GM19351 (cell line): ENCODE data around the gene TSHZ2.
A peak's percentile ranks its signal among the peaks of the same experiment; 100 is the strongest.
"Not testable (repeated sequence)": the region's sequence is repeated elsewhere in the genome, so short reads cannot be mapped to it uniquely, and the experiment has no call there.

ENCODE experiments used
- ATAC-seq: cut with Tn5 transposase; IDR thresholded peaks from one replicate; pipeline ENCODE4 v1.9.1; 2021; ENCODE audit warnings: mild to moderate bottlenecking, moderate library complexity; ENCODE audit not compliant: unreplicated experiment

Gene TSHZ2

GRCh38 chr20:53399083-53399482, 426.9 kb downstream of the TSHZ2 start:
- no peak for ATAC-seq

GRCh38 chr20:53399592-53400335, 427.6 kb downstream of the TSHZ2 start:
- ATAC-seq: no peak

DNA sequence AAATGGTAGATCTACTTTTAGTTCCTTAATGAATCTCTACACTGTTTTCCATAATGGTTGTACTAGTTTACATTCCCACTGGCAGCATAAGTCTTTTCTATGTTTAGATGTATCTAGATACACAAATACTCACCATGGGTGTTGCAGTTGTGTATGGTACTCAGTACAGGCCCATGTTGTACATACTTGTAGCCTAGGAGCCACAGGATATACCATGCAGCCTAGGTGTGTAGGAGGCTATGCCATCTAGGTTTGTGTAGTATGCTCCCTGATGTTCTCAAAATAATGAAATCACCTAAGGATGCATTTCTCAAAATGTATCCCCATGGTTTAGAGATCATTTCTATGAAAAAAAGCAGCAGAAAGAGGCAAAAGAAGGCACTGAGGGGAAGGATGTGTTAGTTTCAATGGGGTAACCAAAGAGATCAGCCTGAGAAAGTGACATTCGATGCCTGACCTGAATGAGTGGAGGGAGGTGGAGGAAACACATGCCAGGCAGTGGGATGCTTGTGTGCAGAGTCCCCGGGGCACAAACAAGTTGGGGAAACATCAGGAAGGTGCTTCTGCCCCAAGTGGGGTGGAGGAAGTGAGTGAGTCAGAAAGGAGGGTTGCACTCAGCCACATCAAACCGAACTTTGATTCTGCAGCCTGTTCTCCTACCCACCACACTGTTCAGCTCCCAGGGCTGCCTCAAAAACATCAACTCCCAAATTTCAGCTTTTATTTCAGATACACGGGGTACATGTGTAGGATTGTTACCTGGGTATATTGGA, 430.3 kb downstream of the TSHZ2 start:
- ATAC-seq: no peak

- ATAC-seq: no peak
Observed at GRCh38 chr20:53403029-53403428, 430.9 kb downstream of the TSHZ2 start.

DNA sequence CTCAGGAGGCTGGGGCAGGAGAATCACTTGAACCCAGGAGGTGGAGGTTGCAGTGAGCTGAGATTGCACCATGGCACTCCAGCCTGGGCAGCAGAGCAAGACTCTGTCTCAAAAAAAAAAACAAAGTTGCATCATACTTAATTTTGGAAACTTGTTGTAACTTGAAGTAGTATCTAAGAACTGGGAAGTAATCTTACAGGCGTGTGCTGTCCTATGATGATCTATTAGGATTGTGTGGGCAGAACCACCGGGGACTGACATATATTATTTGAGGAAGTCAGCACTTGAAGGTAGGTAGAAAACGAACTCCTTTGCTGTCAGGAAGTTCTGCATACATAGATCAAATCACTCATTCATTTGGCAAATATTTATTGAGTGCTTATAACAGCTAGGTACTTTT, 433.0 kb downstream of the TSHZ2 start:
- no peak for ATAC-seq

DNA sequence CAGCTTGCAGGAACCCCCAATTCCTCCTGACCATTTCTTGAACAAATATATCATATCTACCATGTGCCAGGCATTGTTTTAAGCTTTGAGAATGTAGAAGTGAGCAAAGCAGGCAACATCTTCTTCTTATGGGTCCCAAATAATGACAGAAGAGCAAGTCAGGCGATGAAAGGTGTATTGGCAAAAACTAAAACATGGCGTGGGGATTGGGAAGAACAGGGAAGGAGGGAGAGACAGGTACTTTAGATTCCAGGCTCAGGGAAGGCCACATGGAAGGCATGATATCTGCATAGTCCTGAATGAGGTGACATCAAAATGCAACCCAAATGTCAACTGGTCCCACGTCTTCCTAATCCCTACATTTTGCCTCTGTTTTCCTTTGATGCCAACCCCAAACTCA, 434.4 kb downstream of the TSHZ2 start:
- no peak for ATAC-seq

- ATAC-seq: no peak
Observed at GRCh38 chr20:53408691-53409446, 436.7 kb downstream of the TSHZ2 start.

GRCh38 chr20:53409447-53409717, 437.2 kb downstream of the TSHZ2 start:
- ATAC-seq: no peak

GRCh38 chr20:53411129-53411528, 439.0 kb downstream of the TSHZ2 start:
- no peak for ATAC-seq

DNA sequence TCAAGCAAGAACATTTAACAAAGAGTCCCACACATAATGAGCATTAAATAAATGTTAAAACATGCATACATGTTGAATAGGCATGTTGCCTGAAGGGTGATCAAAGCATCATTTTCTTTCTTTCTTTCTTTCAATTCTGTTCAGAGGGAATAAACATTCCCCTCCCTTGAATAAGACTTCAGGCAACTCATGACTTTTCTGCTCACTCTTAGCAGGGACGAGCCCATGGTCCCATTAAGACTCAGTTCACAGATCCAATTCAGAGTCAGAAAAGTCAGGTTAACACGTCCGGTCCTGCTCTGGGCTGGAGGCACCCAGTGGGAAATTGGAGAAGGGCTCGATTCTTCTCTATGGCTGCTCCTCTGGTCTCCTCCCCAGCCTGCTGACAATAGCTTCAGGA, 439.7 kb downstream of the TSHZ2 start:
- ATAC-seq: no peak

- no peak for ATAC-seq
Observed at GRCh38 chr20:53412577-53413185, 440.5 kb downstream of the TSHZ2 start.

DNA sequence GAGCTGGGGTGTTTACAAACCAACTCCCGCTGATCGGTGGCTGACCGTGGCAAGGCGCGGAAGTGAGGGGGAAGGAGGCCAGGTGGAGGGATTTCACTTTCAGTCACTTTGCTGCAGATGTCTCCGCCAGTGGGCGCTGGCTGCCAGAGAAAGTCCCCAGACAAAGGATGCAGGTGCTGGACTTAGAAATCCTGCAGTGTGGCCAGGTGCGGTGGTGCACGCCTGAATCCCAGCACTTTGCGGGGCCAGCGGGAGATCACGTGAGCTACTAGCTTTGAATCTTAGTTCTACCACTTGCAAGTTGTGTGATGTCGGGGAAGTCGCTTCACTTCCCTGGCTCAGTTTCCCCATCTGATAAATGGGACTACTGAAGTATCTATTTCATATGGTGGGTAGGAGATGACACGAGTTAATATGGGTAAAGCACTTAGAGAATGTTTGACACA, 441.1 kb downstream of the TSHZ2 start:
- peak; percentile 98 for ATAC-seq

GRCh38 chr20:53413845-53414244, 441.7 kb downstream of the TSHZ2 start:
- not testable (repeated sequence) for ATAC-seq

- ATAC-seq: no peak
Observed at GRCh38 chr20:53419693-53420460, 447.7 kb downstream of the TSHZ2 start.

GRCh38 chr20:53421343-53421742, 449.2 kb downstream of the TSHZ2 start:
- ATAC-seq: no peak

DNA sequence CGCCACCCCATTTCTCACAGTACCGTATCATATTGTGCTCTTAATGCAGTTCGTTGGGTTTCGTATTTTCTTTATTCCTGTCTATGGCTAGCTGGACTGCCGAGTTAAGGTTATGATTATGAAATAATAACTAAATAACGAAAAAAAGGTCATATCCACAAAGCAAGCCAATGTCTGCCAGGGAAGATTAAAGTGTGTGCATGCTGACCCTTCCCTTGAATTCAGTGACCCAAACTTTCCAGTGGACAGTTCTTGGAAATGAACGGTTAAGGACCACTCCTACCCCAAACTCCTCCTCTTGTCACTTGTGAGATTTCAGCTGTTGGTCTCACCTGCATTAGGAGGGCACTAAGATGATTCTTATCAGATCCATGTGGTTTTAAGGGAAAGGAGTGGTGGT, 449.9 kb downstream of the TSHZ2 start:
- ATAC-seq: no peak

- ATAC-seq: no peak
Observed at GRCh38 chr20:53423587-53424146, 451.5 kb downstream of the TSHZ2 start.

DNA sequence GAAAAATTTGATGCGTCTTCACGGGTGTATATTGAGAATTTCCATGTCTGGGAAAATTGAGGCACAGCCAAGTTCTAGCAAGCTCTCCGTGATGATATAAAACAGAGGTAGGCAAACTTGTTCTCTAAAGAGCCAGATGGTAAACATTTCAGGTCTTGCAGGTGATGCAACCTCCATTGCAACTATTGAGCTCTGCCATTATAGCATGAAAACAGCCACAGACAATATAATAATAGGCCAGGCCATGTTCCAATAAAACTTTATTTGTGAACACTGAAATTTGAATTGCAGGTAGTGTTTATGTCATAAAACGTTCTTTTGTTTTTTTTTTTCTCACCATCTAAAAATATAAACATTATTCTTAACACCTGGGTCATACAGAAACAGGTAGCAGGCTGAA, 453.3 kb downstream of the TSHZ2 start:
- no peak for ATAC-seq

- ATAC-seq: no peak
Observed at GRCh38 chr20:53425941-53426340, 453.8 kb downstream of the TSHZ2 start.

DNA sequence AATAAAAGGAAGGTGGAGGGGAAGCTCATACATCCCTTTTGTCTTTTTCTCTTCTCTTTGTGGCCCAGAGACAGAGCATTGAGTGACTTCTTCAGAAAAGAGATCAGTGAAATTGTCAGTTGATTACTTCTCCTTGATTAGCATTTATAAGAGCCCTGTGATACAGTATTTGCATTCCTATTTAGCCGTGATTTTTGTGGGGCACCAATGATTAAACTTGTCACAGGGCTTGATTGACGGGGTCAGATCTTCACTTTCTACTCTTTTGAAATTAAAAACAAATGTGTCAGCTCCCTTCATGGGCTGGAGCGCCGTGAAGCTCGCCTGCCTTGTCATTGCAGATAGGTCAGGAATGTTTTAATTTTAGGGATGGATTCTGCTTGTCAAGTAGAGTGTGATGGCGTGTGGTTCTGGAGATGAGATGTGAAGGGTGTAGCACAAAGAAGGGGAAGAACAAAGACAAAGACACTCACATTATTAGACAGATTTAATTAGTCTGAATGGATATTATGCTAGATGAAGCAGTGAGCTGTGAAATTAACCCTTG, 454.7 kb downstream of the TSHZ2 start:
- no peak for ATAC-seq
